NCI-H1417 (cell line): ENCODE data around the gene SORCS2.
A peak's percentile ranks its signal among the peaks of the same experiment; 100 is the strongest.

Experiments used
- DNase-seq, 3 experiments: peaks; one replicate each; lab custom pipeline; 2025; lab: John Stamatoyannopoulos, UW

Gene SORCS2

DNA sequence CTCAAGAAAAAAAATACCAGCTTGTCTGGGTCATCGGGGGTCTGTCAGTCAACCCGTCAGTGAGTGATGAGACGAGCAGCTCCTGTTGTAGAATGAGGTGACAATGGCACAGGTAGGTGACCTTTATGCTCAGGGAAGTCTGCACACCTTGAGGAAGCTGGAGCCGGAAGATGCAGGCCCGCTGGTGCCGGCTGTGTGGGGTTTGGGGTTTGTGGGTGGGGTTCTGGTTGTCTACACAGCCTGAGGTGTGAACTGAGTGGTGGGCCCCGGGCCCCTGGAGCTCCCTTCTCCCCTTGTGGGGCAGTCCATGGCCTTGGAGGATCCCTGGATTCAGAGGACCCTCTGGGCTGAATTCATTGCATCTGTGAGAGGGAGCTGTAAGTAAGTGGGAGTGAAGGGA, 75.5 kb downstream of the SORCS2 start:
- DNase-seq = no peak

DNA sequence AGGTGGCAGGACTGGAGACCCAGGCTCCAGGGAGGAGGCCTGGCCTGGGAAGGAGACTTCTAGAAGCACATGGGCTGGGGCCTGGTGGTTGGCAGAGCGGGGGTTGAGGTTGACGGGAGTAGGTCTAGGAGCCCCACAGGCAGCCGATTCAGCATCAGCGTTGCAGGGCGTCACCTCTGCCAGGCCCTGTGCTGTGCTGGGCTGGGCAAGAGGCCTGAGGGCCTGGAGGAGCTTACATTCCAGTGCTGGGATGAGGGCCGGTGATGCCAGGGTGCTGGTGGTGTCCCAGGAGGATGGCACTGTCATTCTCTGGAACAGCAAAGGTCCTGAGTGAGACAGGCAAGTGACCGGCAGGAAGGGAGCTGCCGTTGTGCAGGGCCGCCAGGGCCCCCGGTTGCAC, 76.6 kb downstream of the SORCS2 start:
- no peak for DNase-seq

DNA sequence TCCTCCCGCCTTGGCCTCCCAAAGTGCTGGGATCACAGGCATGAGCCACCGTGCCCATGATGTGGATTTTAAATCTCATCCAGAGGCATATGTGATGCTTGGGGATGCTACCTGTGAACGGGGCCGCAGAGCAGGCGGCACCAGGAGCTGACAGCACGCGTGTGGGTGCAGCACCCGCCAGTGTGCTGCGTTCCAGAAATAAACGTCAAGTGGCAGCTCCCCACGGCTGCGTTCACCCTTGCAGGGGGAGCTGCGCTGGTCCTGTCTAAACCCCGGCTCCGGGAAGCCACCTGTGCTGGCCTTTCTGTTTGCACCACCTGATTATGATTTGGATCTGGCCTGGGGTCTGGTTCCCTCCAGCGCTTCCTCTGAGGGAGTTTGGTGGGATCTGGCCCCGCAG, 77.8 kb downstream of the SORCS2 start:
- no peak for DNase-seq

DNA sequence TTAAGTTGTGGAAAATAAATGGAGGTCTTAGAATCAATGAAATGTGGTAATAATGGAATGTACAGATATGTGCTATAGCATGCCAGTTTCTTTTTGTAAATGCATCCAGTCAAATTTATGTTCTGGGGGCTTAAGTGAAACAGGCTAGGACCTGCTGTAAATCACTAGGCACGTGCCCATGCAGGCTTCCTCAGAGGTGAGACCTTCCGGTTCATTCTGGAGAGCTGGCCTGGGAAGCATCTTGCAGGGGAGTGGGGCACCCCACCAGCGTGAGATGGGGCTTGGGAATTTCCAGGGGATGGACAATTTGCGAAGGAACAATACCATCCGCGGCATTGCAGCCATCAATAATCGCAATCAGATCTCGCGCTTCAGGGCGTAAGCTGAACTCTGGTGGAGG, 80.1 kb downstream of the SORCS2 start:
- DNase-seq = no peak

DNA sequence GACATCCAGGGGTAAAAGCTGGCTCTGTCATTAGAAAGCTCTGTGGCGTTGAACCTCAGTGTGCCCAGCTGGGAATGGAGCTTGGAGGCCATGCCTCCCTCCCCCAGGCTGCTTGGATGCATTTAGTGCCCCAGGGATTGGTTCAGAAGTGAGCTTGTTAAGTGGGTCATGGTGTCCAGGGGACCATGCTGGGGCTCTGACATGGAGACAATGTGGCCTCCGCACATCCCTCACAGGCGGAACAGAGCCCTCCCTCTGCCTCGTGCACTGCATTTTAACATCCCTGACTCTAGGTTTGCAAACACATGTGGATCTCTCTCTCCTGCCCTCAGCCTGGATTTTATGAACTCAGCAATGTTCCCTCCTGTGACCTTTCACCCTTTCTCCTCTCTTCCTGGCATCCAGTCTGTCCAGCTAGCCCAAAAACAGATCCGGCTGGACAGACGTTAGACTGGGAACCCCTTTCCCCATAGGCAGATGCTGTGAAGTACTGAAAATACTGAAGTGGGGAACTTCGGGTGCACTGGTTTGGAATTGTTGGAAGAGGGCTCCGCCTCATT, 81.5 kb downstream of the SORCS2 start:
- no peak for DNase-seq

DNA sequence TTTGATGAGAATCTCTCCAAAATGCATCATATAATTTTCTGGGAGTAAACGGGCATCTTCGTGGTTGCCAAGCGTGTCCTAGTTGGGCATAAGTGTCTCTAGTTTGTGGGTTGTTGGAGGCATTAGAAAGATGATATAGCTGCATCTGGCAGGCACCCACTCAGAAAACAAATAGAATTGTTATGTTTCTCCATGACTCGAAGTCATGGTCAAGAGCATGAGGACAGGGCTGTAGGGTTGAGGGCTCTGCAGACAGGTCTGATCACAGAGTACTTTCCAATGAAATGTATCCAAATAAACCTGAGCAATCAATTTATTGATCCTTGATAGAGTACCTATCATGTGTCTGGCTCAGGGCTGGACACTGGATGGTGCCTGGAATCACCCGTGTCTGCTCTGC, 82.7 kb downstream of the SORCS2 start:
- peak in 1 of 3 experiments; percentile 45 for DNase-seq

DNA sequence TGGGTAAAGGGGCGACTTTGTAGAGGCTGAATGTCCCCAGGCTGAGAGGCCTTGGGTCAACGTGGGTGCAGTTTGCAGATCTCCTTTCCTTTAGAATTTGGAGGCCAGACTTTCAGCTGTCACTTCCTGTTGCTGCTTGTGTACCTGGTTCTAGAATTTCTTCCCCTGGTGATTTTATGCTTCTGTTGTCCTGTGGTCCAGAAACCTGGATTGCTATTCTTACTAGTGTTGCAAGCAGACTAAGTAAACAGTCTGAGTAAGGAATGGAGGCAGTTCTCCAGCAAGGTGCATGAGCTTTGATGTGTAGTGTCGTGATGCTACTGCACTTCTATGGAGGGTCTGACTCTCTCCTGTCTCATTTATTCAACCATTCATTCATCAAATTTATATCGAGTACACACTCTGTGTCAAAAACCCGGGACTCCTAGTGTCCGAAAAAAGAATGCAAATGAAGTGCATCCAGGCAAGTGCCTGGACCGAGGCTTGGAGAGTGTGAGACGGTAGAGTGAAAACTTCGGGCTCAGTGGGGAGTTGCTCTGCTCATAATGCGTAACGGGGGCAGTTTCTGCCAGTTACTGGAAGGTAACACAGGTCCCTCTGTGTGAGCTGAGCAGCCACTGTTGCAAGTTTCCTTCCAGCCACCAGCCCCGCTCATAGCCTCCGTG, 83.3 kb downstream of the SORCS2 start:
- peak in 1 of 3 experiments; percentile 63 for DNase-seq

DNA sequence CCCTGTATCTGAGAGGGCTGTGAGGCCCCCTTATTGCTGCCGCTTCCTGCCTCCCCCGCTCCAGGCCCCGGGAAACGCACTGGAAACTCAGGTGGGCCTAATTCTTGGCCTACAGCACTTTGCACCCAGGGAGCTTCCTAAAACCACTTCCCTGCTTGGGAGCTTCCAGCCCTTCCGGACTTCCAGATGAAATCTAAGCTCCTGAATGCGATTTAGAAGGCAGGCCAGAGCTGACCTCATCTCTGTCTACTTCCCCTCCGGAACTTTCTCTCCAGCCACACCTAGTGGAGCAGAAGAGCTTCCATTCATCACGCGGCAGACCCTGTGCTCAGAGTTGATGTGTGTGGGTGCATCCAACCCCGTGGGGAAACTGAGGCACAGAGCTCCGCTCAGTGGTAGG, 84.2 kb downstream of the SORCS2 start:
- no peak for DNase-seq

DNA sequence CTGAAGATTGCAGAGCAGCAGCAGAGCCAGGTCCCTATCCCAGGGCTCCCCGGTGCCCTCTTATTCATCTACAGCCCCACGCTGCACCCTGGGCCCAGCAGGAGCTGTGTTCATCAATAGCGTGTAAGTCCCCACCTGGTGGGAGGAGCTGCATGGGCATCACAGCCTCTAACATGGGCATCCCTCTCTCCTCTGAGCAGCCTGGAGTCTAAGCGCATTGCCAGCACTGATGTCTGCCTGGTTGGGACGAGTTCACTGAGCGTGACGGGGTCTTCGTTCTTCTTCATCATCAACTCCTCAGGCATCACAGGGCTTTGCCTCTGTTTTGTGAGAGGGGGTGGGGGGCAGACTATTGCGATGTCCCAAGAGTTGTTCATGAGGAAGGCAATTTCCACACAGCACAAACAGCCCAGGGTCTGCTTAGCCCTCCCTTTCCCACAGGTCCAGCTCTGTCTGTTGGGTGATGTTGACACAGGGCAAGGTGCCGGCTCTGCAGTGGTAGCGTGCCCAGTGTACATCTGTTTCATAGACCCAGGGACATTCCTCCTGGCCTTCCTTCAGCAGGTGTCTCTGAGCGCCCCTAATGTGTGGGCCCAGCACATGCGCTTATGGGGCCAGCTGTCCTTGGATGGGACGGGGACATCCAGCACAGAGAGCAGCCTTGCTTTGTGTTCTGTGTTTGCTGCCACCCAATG, 85.9 kb downstream of the SORCS2 start:
- no peak for DNase-seq

DNA sequence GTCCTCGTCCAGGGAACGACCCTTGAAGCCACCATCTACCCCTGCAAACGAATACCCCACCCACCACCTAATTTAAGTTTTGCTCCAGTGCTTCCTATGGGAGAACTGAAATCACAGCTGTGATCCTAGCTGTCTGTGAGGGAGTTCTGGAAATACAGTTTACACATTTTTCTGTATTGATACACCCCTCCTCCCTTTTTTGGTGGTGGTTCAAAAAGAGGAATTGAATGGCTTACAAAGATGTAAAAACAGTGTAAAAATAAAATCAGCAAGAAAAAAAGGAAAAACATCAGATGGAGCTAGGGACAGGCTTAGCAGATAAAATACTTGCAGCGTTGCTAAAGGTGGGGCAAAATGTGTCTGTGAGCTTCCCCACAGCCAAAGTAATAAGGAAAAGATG, 86.6 kb downstream of the SORCS2 start:
- no peak for DNase-seq

DNA sequence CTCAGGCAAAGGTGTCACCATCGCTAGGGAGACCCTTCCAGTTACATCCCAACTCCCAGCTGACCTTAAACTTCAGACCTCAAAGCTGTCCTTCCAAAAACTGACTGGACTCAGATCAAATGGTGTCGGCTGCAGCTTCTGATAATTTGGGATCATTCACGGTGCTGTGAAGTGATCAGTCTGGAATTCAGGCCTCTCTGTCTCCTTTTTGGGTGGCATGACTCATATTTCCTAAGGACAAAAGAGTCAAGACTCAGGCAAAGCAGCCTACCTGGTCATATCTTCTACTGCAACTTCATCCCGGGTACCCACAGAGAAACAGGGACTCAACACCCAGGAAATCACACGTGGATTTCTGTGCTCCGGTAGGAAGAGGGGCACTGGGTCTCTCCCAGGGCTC, 87.6 kb downstream of the SORCS2 start:
- no peak for DNase-seq

DNA sequence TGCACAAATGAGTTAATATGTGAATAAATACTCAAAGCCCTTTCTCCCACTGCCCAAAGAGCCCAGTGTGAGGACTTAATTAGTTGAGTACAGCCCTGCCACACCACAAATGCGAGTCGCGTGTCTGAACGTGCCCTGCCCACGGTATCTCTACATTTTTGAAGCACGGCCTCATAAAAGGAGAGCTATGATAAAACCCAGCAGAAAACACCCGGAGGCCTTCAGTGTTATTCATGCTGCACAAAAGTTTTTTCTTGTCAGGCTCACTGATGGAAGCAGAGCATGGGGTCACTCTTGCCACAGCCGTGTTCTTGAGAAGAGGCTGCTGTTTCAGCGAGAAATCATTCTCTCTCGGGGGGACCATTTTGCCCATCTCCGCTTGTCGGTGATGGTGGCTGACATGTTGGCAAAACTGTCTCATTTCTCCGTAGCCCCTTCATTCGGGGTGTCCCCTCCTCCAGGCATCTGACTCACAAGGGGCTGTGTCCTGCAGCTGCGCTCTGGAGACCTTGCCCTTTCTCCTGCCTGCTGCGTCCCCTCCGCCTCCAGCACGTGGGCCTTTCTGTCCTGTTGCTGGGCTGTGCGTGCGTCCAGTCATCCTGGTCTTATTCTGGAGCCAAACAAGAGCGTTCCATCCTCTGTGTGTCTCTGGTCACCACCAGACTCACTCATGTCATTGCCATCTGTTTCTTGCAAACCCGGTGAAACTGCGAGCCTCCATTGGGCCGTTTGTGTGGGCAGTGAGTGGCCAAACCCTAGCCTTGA, 88.8 kb downstream of the SORCS2 start:
- peak; percentile 40 to 67 (median 43) for DNase-seq

DNA sequence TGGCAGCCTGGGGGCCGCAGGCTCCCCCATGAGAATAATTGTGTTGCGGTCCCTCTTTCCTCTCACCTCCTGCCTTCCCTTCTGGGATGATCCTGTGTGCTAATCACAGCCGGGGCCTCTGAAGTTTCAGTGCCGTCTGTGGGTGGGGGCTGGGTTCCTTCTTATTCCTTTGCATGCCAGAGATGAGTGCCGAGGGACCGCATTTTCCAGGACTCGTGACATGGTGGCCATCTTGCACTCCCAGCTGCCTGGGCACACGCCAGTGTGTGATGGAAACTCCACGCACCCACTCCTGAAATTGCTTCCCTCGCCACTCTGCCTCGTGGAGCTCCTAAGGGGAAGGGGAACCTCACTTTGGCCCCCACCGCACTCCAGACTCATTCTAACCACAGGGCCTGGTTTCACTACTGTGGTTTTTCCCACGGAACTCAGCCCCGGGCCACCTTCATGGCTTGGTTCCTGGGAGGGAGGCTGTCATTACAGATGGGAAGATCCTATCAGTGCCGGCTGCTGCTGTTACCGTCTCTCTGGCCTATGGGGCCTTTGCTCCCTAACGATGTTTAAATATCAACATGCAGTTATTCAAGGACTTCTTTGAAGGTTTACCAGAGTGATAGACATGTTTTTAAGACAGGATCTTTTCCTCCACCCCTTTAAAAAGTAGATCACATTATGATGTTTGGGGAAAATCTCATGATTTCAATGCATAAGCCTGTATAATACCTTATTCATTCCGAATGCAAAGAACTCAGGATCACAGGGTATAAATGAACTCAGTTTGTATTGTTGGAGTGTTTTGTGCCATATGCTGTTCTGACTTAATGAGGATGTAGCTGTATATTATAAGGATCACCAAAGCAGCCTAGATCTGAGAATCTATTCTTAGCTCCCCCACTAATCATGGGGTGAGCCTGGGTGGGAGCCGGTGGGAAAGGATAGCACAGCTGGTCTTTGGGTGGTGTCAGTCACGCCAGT, 89.6 kb downstream of the SORCS2 start:
- no peak for DNase-seq

DNA sequence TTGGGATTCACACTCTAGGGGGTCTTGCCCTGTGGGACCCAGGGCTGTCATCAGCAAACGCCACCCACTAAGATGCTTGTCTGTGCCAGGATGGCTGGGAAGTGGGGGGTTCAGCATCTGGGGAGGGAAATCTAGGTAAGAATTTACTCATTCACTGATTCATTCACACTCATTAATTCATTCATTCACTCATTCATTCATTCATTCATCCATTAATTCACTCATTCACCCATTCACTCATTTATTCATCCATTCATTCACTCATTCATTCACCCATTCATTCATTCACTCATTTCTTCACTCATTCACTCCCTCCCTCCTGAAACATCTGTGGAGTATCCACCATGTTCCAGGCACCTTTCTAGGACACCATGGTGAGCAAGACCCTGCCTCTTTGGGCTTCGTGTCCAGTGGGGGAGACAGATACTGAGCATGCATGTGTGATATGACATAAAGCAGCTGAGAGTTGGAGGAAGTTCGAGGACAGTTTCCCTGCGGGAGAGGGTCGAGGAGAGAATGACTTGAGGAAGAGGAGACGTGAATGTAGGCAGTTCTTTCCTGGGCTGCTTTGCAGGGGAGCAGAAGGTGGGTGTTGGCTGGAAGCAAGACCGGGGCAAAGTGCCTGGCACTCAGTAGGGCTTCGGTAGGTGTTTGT, 90.6 kb downstream of the SORCS2 start:
- no peak for DNase-seq

DNA sequence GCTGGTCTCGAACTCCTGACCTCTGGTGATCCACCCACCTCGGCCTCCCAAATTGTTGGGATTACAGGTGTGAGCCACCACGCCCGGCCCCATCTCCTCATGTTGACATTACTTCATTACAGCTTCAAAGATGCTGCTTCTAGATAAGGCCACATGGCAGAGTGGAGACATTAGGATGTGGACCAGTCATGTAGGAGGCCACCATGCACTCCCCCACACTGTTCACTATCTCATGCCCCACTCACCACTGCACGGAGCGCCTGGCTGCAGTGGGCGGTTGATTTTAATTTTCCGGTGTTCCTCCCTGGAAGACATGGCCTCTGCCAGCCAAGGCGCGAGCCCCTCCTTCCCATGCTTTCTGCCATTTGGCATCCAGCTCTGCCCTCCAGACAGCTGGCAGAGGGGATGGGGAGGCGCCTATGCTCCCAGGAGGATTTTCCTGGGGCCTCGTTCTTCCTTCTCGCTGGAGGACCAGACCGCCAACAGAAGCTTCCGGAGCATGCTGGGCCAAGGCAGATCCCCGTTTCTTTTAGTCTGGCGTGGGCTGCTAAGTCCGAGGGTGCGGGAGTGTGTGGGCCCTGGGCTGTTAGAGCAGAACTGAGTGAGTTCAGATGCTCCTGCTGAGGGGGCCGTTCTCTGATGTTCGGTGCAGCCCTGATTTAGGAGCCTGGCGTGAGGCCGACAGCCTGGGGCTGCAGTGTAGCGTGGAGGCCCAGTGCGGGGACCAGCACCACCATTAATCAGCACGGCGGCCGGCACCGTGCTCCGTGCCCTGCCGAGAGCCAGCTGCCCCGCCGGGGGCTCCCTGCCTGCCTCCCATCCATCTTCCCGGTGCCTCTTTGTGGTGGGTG, 93.1 kb downstream of the SORCS2 start:
- no peak for DNase-seq

DNA sequence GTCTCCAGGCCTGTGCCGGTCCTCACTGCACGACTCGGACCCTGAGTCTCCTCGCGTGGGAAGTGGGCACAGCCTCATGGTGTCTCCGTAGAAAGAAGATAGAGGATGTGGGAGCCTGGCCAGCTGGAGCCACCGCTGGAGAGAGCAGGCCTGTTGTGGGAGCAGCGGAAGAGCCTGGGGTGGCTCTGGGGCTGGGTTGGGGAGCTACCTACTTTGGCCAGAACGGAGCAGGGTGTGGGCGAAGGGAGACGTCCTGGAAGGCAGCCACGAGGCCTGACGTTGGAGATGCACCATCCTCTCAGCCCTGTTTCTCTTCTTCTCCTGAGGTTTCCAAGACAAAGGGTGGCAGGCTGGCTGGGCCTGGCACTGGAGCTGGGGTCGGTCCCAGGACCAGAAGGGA, 93.8 kb downstream of the SORCS2 start:
- DNase-seq = no peak

DNA sequence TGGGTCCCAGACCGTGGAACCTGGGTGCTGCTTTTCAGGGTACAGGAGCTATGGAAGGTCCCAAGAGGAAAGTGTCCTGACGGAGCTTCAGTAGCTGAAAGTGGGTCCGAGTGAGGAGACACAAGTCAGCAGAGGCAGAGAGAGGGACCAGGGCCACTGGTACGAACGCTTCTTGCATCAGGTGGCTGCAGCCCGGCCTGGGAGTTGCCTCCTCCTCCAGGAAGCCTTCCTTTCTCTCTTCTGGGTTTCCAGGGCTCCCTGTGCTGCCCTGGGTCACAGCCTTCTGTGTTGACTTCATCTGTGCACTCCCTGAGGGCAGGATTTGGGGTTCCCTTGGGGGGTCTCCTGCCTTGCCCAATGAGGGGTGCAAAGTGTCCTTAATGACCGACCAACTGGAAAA, 94.5 kb downstream of the SORCS2 start:
- no peak for DNase-seq

DNA sequence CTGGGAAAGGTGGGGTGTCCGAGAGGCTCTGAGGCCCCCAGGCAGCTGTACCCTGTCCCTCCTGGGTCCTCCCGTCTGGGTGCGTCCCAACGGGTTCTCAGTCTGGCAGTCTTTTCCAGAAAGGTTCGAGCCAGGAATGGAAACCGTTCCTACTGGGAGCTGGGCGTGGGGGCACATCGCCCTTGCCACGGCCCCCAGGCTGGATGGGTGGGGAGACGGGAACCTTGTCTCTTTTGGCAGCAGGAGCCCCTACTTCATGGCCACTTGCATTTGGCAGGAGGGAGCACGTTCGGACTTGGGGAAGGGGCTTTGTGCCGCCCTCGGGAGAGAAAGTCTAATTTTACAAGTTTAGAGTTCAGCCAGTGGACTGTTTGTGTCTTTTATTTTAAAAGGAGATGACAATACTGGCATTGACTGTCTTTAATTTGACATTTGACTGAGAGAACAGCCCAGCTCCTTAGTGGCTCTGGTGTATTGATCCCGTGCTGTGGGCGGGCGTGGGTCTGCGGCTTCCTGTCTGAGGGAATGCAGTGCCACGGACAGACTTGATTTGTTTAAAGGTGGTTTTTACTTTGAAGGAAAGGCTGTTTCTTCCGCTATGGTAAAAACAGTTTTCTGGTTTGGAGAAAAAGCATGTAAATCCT, 95.1 kb downstream of the SORCS2 start:
- DNase-seq = no peak

DNA sequence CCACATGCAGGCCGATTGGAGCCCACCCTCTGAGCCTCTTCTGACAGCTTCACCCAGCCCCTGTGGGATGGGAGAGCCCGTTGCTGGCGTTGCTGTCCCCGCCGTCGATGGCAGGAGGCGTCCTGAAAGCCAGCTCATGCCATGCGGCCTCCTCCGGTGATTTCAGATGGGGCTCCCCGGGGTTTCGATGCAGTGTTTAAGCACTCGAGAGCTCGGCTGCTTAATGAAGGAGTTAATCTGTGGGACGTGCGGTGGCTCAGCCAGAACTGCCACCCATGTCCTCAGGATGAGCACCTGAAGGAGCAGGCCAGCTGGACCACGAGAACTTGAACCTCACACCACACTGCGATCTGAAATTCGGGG, 95.6 kb downstream of the SORCS2 start:
- DNase-seq = peak in 1 of 3 experiments; percentile 30
